ENCODE measurements around the gene GTF2IRD1.

DNA sequence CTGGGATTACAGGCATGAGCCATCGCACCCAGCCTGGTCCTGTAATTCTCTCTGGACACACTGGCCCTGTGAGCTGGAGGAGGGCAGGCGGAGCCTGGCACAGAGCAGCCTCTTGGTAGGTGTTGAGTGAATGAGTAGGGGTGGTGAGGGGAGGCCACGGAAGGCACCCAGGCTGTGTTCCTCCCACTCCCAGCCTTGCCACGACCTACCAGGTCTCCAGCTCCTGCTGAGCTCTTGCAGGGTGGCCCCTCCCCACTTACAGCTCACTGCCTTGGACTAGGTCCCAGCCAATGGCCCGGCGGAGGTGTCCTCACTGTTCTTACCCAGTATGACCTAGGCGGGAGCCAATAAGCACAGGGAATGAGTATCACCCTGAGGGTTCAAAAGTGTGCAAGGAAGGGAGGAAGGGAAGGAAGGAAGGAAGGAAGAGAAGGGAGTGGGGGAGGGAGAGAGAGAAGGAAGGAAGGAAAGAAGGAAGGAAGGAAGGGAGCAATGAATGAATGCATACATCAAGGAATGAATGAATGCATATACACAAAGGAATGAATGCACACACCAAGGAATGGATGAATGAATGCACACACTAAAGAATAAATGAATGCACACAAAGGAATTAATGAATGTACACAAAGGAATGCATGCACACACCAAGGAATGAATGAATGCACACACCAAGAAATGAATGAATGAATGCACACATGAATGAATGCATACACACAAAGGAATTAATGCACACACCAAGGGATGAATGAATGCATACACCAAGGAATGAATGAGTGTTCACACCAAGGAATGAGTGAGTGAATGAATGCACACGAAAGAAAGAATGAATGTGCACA, 45.5 kb downstream of the GTF2IRD1 start:
- TF ChIP-seq, protein P1, sequence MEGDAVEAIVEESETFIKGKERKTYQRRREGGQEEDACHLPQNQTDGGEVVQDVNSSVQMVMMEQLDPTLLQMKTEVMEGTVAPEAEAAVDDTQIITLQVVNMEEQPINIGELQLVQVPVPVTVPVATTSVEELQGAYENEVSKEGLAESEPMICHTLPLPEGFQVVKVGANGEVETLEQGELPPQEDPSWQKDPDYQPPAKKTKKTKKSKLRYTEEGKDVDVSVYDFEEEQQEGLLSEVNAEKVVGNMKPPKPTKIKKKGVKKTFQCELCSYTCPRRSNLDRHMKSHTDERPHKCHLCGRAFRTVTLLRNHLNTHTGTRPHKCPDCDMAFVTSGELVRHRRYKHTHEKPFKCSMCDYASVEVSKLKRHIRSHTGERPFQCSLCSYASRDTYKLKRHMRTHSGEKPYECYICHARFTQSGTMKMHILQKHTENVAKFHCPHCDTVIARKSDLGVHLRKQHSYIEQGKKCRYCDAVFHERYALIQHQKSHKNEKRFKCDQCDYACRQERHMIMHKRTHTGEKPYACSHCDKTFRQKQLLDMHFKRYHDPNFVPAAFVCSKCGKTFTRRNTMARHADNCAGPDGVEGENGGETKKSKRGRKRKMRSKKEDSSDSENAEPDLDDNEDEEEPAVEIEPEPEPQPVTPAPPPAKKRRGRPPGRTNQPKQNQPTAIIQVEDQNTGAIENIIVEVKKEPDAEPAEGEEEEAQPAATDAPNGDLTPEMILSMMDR (conservative IDR thresholded peaks at IDR 0.05 in 1 of 2, IDR thresholded peaks at IDR 0.05 in 1 of 2; ENCODE audit: extremely low read depth in 1 of 2, insufficient read depth in 1 of 2, low read depth in 1 of 2, low read length in 2 of 2), result no peak
- no peak for TF ChIP-seq EZH2 (IDR thresholded peaks at IDR 0.05; ENCODE audit: borderline replicate concordance, low read length)

Measured in mammary epithelial cell (primary cell).